Uterus (tissue), 2 donors: ENCODE measurements around the gene SERPINA5.

Experiments used
- POLR2A ChIP-seq, 2 donors: fragments of 450-650 bp; IDR thresholded peaks; one replicate each; pipeline ENCODE4 v1.6.1; 2016; ENCODE audit warnings: antibody characterized with exemption in 2 of 2, mild to moderate bottlenecking in 1 of 2, moderate library complexity in 1 of 2
- TF ChIP-seq, protein P1 (sequence below), 4 experiments: fragments of 200-600 bp in 2 of 4; fragments of 450-650 bp in 2 of 4; sonication (generic) in 2 of 4; IDR thresholded peaks; one replicate each; pipeline ENCODE4 v1.5.1; 2016 to 2019; ENCODE audit warnings: antibody characterized with exemption in 4 of 4, mild to moderate bottlenecking in 2 of 4, moderate library complexity in 1 of 4

DNA sequence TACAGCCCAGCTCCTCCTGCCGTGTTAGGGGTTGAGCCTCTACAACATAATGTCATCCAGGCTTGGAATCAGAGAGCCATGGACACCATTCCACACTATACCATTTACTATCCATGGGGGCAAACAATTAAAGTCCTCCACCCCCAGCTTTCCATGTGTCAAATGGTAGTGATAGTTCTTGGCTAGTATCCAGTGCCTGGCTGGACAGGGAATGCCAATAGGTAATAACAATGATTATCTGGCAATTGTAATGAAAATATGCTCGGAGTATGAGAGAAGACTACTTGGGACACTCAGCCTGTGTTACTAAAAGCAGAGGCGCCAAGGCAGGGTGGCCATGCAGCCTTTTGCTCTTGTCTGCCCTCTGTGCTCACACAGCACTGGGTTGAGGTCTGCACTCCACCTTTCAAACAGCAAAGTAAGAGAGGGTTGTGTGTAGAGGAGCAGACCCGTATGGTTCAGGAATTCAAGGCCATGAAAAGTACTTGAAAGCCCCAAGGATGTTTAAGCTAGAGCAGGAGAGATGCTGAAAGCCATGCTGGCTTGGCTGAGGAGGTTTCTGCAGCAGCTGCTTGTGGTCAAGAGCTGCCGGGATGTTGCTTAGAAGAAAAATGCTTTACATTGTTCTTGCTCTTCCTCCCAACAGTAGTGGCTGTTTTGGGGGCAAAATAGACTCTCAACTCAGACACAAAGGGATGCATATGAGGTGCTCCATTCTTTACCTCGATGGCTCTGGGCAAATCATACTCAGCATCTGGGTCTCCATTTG is 41.6 kb downstream of the SERPINA5 start:
- TF ChIP-seq, protein P1, sequence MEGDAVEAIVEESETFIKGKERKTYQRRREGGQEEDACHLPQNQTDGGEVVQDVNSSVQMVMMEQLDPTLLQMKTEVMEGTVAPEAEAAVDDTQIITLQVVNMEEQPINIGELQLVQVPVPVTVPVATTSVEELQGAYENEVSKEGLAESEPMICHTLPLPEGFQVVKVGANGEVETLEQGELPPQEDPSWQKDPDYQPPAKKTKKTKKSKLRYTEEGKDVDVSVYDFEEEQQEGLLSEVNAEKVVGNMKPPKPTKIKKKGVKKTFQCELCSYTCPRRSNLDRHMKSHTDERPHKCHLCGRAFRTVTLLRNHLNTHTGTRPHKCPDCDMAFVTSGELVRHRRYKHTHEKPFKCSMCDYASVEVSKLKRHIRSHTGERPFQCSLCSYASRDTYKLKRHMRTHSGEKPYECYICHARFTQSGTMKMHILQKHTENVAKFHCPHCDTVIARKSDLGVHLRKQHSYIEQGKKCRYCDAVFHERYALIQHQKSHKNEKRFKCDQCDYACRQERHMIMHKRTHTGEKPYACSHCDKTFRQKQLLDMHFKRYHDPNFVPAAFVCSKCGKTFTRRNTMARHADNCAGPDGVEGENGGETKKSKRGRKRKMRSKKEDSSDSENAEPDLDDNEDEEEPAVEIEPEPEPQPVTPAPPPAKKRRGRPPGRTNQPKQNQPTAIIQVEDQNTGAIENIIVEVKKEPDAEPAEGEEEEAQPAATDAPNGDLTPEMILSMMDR (IDR thresholded peaks at IDR 0.05): no peak
- no peak for TF ChIP-seq POLR2A (IDR thresholded peaks at IDR 0.05)
